IMR-90 (cell line): ENCODE measurements around the gene CLEC10A. TPM values are rescaled to one million over a fixed set of nuclear protein-coding genes. Genes with fewer than 3 reads are reported as not detected.

Experiments used
- ATAC-seq: fragments of 200-7000 bp; cut with Tn5 transposase; 2 replicates; pipeline ENCODE4 v1.9.1; 2020; ENCODE audit warnings: low read depth, mild to moderate bottlenecking, moderate library complexity
- BruUV-seq: library from RNA; stranded (reverse); fragments of 400-500 nt; replicated peaks from 2 replicates; lab custom pipeline; 2021; lab: Mats Ljungman, UMichigan
- CTCF ChIA-PET: fragments of 300-600 bp; formaldehyde crosslinking; extraction: SDS; loops from one replicate; lab custom pipeline; 2021; ENCODE audit warnings: antibody characterized with exemption; lab: Yijun Ruan, JAX
- POLR2A ChIA-PET: fragments of 300-600 bp; sonication (Branson Sonifier 250); formaldehyde crosslinking; loops from one replicate; lab custom pipeline; 2022; ENCODE audit warnings: antibody characterized with exemption; ENCODE audit not compliant: unreplicated experiment; lab: Charles Lee
- DNase-seq: peaks from one replicate; pipeline ENCODE4 v3.0.0; 2013
- H2AFZ ChIP-seq: replicated peaks from 2 replicates; pipeline ENCODE3; 2013; ENCODE audit warnings: low read length, mild to moderate bottlenecking; ENCODE audit not compliant: poor library complexity
- H2AK5ac ChIP-seq: 2 replicates; pipeline ENCODE4 v1.6.1; 2013; ENCODE audit warnings: low read depth, low read length, inconsistent platforms
- H2AK9ac ChIP-seq: replicated peaks from 2 replicates; pipeline ENCODE3; 2013; ENCODE audit warnings: mild to moderate bottlenecking, low read depth, low read length, moderate library complexity; ENCODE audit not compliant: poor library complexity
- H2BK120ac ChIP-seq: 2 replicates; pipeline ENCODE4 v1.6.1; 2013; ENCODE audit warnings: low read depth, low read length, inconsistent platforms
- H2BK15ac ChIP-seq: 3 replicates; pipeline ENCODE4 v1.6.1; 2013; ENCODE audit warnings: low read depth, low read length, inconsistent platforms
- H2BK20ac ChIP-seq: 2 replicates; pipeline ENCODE4 v1.6.1; 2013; ENCODE audit warnings: low read depth, mild to moderate bottlenecking, inconsistent platforms, low read length, moderate library complexity
- H2BK5ac ChIP-seq: 2 replicates; pipeline ENCODE4 v1.6.1; 2013; ENCODE audit warnings: mild to moderate bottlenecking, low read depth, low read length, inconsistent platforms; ENCODE audit not compliant: poor library complexity, severe bottlenecking
- H3K14ac ChIP-seq: replicated peaks from 2 replicates; pipeline ENCODE4 v1.6.1; 2013; ENCODE audit warnings: low read depth, low read length, inconsistent platforms
- H3K18ac ChIP-seq: 2 replicates; pipeline ENCODE4 v1.6.1; 2013; ENCODE audit warnings: low read depth, low read length, control low read depth
- H3K23ac ChIP-seq: 2 replicates; pipeline ENCODE4 v1.6.1; 2013; ENCODE audit warnings: low read depth, low read length, inconsistent platforms
- H3K27ac ChIP-seq: 2 replicates; pipeline ENCODE4 v1.5.1; 2013; ENCODE audit warnings: mild to moderate bottlenecking, control low read depth, low read length; ENCODE audit not compliant: insufficient read depth
- H3K27me3 ChIP-seq: 2 replicates; pipeline ENCODE4 v1.6.1; 2013; ENCODE audit warnings: low read length; ENCODE audit not compliant: control insufficient read depth, insufficient read depth
- H3K36me3 ChIP-seq: 2 replicates; pipeline ENCODE4 v1.6.1; 2013; ENCODE audit warnings: low read length, mixed read lengths; ENCODE audit not compliant: control insufficient read depth, insufficient read depth
- H3K4ac ChIP-seq: 2 replicates; pipeline ENCODE4 v1.6.1; 2013; ENCODE audit warnings: low read depth, low read length, inconsistent platforms
- H3K4me1 ChIP-seq: 2 replicates; pipeline ENCODE4 v1.6.1; 2013; ENCODE audit warnings: low read length, mixed read lengths; ENCODE audit not compliant: control insufficient read depth, insufficient read depth
- H3K4me2 ChIP-seq: 2 replicates; pipeline ENCODE4 v1.6.1; 2013; ENCODE audit warnings: low read depth, mild to moderate bottlenecking, control low read depth, low read length, moderate library complexity
- H3K4me3 ChIP-seq: 2 replicates; pipeline ENCODE4 v1.5.1; 2013; ENCODE audit warnings: low read depth, mild to moderate bottlenecking, control low read depth, low read length, moderate library complexity; ENCODE audit not compliant: insufficient read depth
- H3K56ac ChIP-seq: 2 replicates; pipeline ENCODE4 v1.6.1; 2013; ENCODE audit warnings: low read length, inconsistent platforms; ENCODE audit not compliant: insufficient read depth; ENCODE audit errors: extremely low read depth
- H3K79me1 ChIP-seq, 2 experiments: 2 replicates each; pipeline ENCODE4 v1.6.1; 2013; ENCODE audit warnings: low read length in 2 of 2, inconsistent platforms in 1 of 2, low read depth in 1 of 2
- H3K9ac ChIP-seq: 2 replicates; pipeline ENCODE4 v1.6.1; 2013; ENCODE audit warnings: low read depth, low read length, control low read depth
- H3K9me1 ChIP-seq: 2 replicates; pipeline ENCODE4 v1.6.1; 2013; ENCODE audit warnings: low read length, inconsistent platforms; ENCODE audit not compliant: insufficient read depth
- H3K9me3 ChIP-seq: 2 replicates; pipeline ENCODE4 v1.6.1; 2013; ENCODE audit warnings: low read length; ENCODE audit not compliant: control insufficient read depth, insufficient read depth
- H4K20me1 ChIP-seq: 2 replicates; pipeline ENCODE4 v1.6.1; 2013; ENCODE audit warnings: low read length, inconsistent platforms; ENCODE audit not compliant: insufficient read depth
- H4K5ac ChIP-seq: 2 replicates; pipeline ENCODE4 v1.6.1; 2013; ENCODE audit warnings: mild to moderate bottlenecking, low read depth, low read length, control low read depth
- H4K8ac ChIP-seq, 2 experiments: 2 replicates each; pipeline ENCODE4 v1.6.1; 2013; ENCODE audit warnings: low read depth in 2 of 2, low read length in 2 of 2, control low read depth in 1 of 2, inconsistent platforms in 1 of 2
- H4K91ac ChIP-seq: 2 replicates; pipeline ENCODE4 v1.6.1; 2013; ENCODE audit warnings: low read depth, low read length, inconsistent platforms; ENCODE audit not compliant: insufficient read depth
- MAZ ChIP-seq: IDR thresholded peaks from 2 replicates; pipeline ENCODE4 v1.6.1; 2012; ENCODE audit warnings: low read depth, mild to moderate bottlenecking, low read length, improper control_type of control experiment, moderate library complexity, borderline replicate concordance
- WGBS, 2 experiments: methylation state at CpG; one replicate each; pipeline versions ENCODE4 v1.1.5 to v1.1.7; 2013; ENCODE audit warnings: missing lambda C conversion rate in 2 of 2; ENCODE audit not compliant: insufficient read length in 1 of 2; ENCODE audit errors: extremely low coverage in 2 of 2; 5-methylcytosine and 5-hydroxymethylcytosine counted together
- dilution Hi-C: fragments of 300-500 bp; cut with HindIII; formaldehyde crosslinking; loops from one replicate; pipeline ENCODE4 v1.14.3; 2018; ENCODE audit warnings: low sequenced_read_pairs; ENCODE audit not compliant: unreplicated experiment
- in situ Hi-C: fragments of 300-500 bp; cut with MboI; formaldehyde crosslinking; loops from 3 replicates; pipeline ENCODE4 v1.14.3; 2019; ENCODE audit warnings: low sequenced_read_pairs, inconsistent platforms, mixed read lengths
- intact Hi-C: fragments of 100-400 bp; cut with micrococcal nuclease; formaldehyde crosslinking; loops from 2 replicates; pipeline ENCODE4 v1.10.0; 2022
- polyA plus RNA-seq, 3 experiments: library from polyadenylated mRNA; depleted of rRNA; stranded (reverse); fragments of >200 nt; gene quantifications; 2 replicates each; pipeline ENCODE4 v1.2.3, GENCODE V29; 2012; ENCODE audit warnings: low replicate concordance in 1 of 3
- total RNA-seq: library from RNA; depleted of rRNA; stranded (reverse); fragments of >200 nt; gene quantifications from 2 replicates; pipeline ENCODE4 v1.2.3, GENCODE V29; 2012

Gene CLEC10A
- total and polyA plus RNA-seq, 2 of the 4 experiments (the other 2 are of a cell fraction): not detected

DNA sequence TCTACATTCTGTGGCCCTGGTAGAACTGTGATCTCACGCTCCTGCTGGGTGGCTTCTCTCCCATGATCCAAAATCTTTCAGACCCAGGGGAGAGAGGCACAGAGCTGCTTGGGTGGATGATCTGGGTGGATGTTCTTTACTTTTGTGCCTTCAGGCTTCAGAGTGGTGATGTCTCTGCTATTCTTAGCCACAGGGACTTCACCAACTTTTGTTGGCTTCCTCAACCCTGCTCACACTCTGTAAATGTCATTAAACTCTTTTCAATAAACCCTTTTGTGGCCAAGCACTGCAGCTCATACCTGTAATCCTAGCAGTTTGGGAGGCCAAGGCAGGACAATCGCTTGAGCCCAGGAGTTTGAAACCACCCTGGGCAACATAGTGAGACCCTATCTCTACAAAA, 7.6 kb downstream of the CLEC10A start:
- H3K9ac ChIP-seq: no peak overlapping the region
- no peak overlapping the region for H2BK15ac ChIP-seq
- no peak overlapping the region for H4K8ac ChIP-seq
- no peak overlapping the region for H2BK20ac ChIP-seq
- ATAC-seq: no peak
- no peak overlapping the region for H2AFZ ChIP-seq
- no peak overlapping the region for H2BK120ac ChIP-seq
- no peak overlapping the region for H3K27ac ChIP-seq
- H2BK5ac ChIP-seq: no peak overlapping the region
- no peak for TF ChIP-seq MAZ
- H3K18ac ChIP-seq: no peak overlapping the region
- H2AK9ac ChIP-seq: no peak overlapping the region
- H3K9me3 ChIP-seq: peaks cover 5% of the 10 kb centered on the region
- DNase-seq: no peak
- in situ Hi-C loops (loop anchor here (25.0 kb wide), 1 partner anchor 465 kb away; the partner anchor contains the start of gene TNFSF12), intact Hi-C loops (no loop called here), dilution Hi-C loops (no loop called here)
- H3K56ac ChIP-seq: no peak overlapping the region
- peaks cover 17% of the 10 kb centered on the region for H3K27me3 ChIP-seq
- H3K14ac ChIP-seq: no peak overlapping the region
- H2AK5ac ChIP-seq: no peak overlapping the region
- H3K4ac ChIP-seq: no peak overlapping the region
- H4K5ac ChIP-seq: no peak overlapping the region
- no peak overlapping the region for H4K91ac ChIP-seq
- no CpG with 5 or more reads among the region's 2 CpGs for WGBS, 2 experiments
- no peaks in the 10 kb centered on the region for H3K9me1 ChIP-seq
- no peak overlapping the region for H3K4me2 ChIP-seq
- H3K79me1 ChIP-seq: no peaks in the 10 kb centered on the region
- POLR2A ChIA-PET: no interaction called here
- no peaks in the 10 kb centered on the region for H3K4me1 ChIP-seq
- H3K23ac ChIP-seq: no peak overlapping the region
- no peaks in the 10 kb centered on the region for H3K36me3 ChIP-seq
- H3K4me3 ChIP-seq: no peak overlapping the region
- H4K20me1 ChIP-seq: no peaks in the 10 kb centered on the region
- no TSS peak for BruUV-seq
- CTCF ChIA-PET: no interaction called here
